ENCODE data around the gene PTP4A1. TPM values are rescaled to one million over a fixed set of nuclear protein-coding genes. Genes with fewer than 3 reads are reported as not detected.

Gene PTP4A1
- total RNA-seq, 2 donors from 2014 or later: 37.2 to 42.6 TPM

DNA sequence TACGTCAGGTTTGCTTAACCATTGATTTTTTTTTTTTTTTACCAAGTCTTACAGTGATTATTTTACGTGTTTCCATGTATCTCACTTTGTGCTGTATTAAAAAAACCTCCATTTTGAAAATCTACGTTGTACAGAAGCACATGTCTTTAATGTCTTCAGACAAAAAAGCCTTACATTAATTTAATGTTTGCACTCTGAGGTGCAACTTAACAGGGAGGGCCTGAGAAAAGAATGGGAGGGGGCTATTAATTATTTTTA, 8.4 kb downstream of the PTP4A1 start:
- TF ChIP-seq, protein P1, sequence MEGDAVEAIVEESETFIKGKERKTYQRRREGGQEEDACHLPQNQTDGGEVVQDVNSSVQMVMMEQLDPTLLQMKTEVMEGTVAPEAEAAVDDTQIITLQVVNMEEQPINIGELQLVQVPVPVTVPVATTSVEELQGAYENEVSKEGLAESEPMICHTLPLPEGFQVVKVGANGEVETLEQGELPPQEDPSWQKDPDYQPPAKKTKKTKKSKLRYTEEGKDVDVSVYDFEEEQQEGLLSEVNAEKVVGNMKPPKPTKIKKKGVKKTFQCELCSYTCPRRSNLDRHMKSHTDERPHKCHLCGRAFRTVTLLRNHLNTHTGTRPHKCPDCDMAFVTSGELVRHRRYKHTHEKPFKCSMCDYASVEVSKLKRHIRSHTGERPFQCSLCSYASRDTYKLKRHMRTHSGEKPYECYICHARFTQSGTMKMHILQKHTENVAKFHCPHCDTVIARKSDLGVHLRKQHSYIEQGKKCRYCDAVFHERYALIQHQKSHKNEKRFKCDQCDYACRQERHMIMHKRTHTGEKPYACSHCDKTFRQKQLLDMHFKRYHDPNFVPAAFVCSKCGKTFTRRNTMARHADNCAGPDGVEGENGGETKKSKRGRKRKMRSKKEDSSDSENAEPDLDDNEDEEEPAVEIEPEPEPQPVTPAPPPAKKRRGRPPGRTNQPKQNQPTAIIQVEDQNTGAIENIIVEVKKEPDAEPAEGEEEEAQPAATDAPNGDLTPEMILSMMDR (conservative IDR thresholded peaks at IDR 0.05): no peak
- no peak for DNase-seq
- no peak overlapping the region for H3K9ac ChIP-seq (ENCODE audit: extremely low read depth, low read length, poor library complexity, severe bottlenecking)
- no peaks in the 10 kb centered on the region for H3K4me1 ChIP-seq (ENCODE audit: control insufficient read depth, insufficient read depth, low read length)
- H3K4me3 ChIP-seq (ENCODE audit: low read length): no peak overlapping the region
- Mint-ChIP-seq H3K4me1 (peaks cover 4% of the 10 kb centered on the region), H3K27ac (no peak overlapping the region), H3K9me3 (no peaks in the 10 kb centered on the region), H3K4me3 (no peak overlapping the region), H3K27me3 (ENCODE audit: insufficient read depth) (peaks cover 3% of the 10 kb centered on the region), H3K36me3 (ENCODE audit: low read depth) (peaks cover 37% of the 10 kb centered on the region)
- WGBS, 2 experiments (ENCODE audit: insufficient coverage in 1 of 2, insufficient read length in 1 of 2): 92 to 98% methylated on average over 3 of the region's 3 CpGs
- no peaks in the 10 kb centered on the region for H3K27me3 ChIP-seq (ENCODE audit: control insufficient read depth, insufficient read depth, low read length, poor library complexity, severe bottlenecking)
- peaks cover 74% of the 10 kb centered on the region for H3K36me3 ChIP-seq (ENCODE audit: control insufficient read depth, insufficient read depth, low read length)
- H3K27ac ChIP-seq (ENCODE audit: low read depth, low read length): no peak overlapping the region
- H3K9me3 ChIP-seq (ENCODE audit: control insufficient read depth, low read length): no peaks in the 10 kb centered on the region

DNA sequence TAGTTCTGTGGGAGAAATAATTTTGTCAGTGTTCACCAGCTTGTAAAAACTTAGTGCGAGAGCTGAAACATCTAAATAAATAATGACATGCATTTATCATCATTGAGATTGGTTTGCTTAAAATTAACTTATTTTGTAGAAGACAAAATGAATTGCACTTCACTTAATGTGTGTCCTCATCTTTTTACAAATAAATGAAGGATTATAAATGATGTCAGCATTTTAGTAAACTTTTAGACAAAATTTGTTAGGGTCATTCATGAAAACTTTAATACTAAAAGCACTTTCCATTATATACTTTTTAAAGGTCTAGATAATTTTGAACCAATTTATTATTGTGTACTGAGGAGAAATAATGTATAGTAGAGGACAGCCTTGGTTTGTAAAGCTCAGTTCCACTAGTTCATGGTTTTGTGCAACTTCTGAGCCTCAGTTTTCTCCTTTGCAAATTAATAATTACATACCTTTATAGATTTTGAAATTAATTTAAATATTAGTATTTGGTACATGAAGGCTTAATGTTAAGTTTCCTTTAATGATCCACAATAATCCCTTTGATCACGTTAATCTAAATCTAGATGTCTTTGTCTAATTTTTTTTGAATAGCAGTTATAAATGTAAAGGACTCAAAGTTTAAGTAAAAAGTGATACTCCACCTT, 9.2 kb downstream of the PTP4A1 start:
- peaks cover 7% of the 10 kb centered on the region for H3K27me3 Mint-ChIP-seq (ENCODE audit: insufficient read depth)
- H3K4me1 Mint-ChIP-seq: no peaks in the 10 kb centered on the region
- Histone ChIP-seq H3K9me3 (ENCODE audit: control insufficient read depth, low read length) (no peaks in the 10 kb centered on the region), H3K9ac (ENCODE audit: extremely low read depth, low read length, poor library complexity, severe bottlenecking) (no peak overlapping the region), H3K27ac (ENCODE audit: low read depth, low read length) (no peak overlapping the region), H3K36me3 (ENCODE audit: control insufficient read depth, insufficient read depth, low read length) (peaks cover 70% of the 10 kb centered on the region), H3K4me1 (ENCODE audit: control insufficient read depth, insufficient read depth, low read length) (no peaks in the 10 kb centered on the region), H3K27me3 (ENCODE audit: control insufficient read depth, insufficient read depth, low read length, poor library complexity, severe bottlenecking) (no peaks in the 10 kb centered on the region), H3K4me3 (ENCODE audit: low read length) (no peak overlapping the region)
- WGBS, 2 experiments (ENCODE audit: insufficient coverage in 1 of 2, insufficient read length in 1 of 2): 87% methylated on average over 2 of the region's 2 CpGs; no CpG with 5 or more reads in 1 of the 2 experiments
- DNase-seq: no peak
- no peak overlapping the region for H3K27ac Mint-ChIP-seq
- H3K9me3 Mint-ChIP-seq: no peaks in the 10 kb centered on the region
- peaks cover 33% of the 10 kb centered on the region for H3K36me3 Mint-ChIP-seq (ENCODE audit: low read depth)
- TF ChIP-seq, protein P1 (conservative IDR thresholded peaks at IDR 0.05): no peak
- no peak overlapping the region for H3K4me3 Mint-ChIP-seq

DNA sequence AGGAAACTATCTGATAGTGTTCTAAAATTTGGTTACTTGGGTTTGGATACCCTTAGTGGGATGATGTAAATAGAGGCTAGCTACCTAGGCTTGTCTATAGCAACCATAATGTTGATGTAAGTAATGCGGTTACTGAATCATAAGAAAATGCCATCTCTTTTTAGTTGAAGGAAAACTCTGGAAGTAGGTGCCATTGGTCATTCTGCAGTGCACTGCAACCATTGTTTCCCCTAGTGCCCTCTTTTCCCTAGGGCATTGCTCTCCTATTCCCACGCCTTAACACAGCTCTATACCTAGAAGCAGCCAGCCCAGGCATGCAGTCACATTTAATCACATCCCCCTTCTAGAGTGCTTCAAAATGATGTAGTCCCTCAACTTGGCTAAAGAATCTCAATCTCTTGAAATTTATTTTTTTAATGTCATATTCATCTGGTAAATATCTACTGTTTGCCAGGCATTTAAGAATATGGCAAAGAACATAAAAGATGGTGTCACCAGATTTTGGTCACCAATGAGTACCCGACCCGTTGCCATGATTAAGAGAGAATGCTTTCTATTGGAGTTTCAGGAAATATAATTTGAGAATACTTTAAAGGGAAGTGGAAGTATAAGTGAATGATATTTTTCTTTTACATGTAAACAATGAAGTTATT, 10.4 kb downstream of the PTP4A1 start:
- peaks cover 14% of the 10 kb centered on the region for H3K27me3 Mint-ChIP-seq (ENCODE audit: insufficient read depth)
- H3K36me3 Mint-ChIP-seq (ENCODE audit: low read depth): peaks cover 22% of the 10 kb centered on the region
- peaks cover 59% of the 10 kb centered on the region for H3K36me3 ChIP-seq (ENCODE audit: control insufficient read depth, insufficient read depth, low read length)
- H3K9me3 Mint-ChIP-seq: no peaks in the 10 kb centered on the region
- no peaks in the 10 kb centered on the region for H3K9me3 ChIP-seq (ENCODE audit: control insufficient read depth, low read length)
- no peaks in the 10 kb centered on the region for H3K4me1 ChIP-seq (ENCODE audit: control insufficient read depth, insufficient read depth, low read length)
- no peak overlapping the region for H3K27ac ChIP-seq (ENCODE audit: low read depth, low read length)
- H3K4me1 Mint-ChIP-seq: no peaks in the 10 kb centered on the region
- WGBS, 2 experiments (ENCODE audit: insufficient coverage in 1 of 2, insufficient read length in 1 of 2): 94% methylated on average over 3 to 4 of the region's 4 CpGs
- no peak for DNase-seq
- H3K27me3 ChIP-seq (ENCODE audit: control insufficient read depth, insufficient read depth, low read length, poor library complexity, severe bottlenecking): no peaks in the 10 kb centered on the region
- no peak overlapping the region for H3K27ac Mint-ChIP-seq
- TF ChIP-seq, protein P1 (conservative IDR thresholded peaks at IDR 0.05): no peak
- H3K9ac ChIP-seq (ENCODE audit: extremely low read depth, low read length, poor library complexity, severe bottlenecking): no peak overlapping the region
- no peak overlapping the region for H3K4me3 Mint-ChIP-seq
- no peak overlapping the region for H3K4me3 ChIP-seq (ENCODE audit: low read length)

Measured in endodermal cell (in vitro differentiated cells).